ENCODE results near the gene KIF5C. TPM values are rescaled to one million over a fixed set of nuclear protein-coding genes. Genes with fewer than 3 reads are reported as not detected.
"Not testable (repeated sequence)": the region's sequence is repeated elsewhere in the genome, so short reads cannot be mapped to it uniquely, and the experiment has no call there.

KIF5C gene
- total RNA-seq, 1 experiment from 2014 or later = 1.4 TPM

DNA sequence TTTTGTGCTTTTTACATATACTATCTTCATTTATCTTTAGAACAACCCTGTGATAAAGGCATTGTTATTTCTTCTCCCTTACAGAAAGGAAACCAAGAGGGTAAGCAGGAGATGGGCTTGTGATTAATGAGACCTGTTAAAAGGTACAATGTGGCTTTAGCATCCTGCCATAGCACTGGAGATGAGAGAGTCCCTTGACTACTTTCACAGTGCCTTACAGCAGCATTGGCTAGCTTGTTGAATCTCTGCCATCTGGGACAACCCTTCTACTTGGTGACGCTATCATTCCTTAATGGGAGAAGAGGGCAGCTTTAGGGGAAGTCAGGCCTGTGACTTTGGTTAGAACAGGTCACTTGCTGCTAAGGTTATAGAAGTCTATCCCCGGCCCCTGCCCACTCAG is 95.4 kb downstream of the KIF5C start:
- in situ Hi-C loops (cut with HindIII; ENCODE audit: low pct_unique_long_range_greater_than_20kb, low sequenced_read_pairs) = no loop called here
- DNase-seq (ENCODE audit: low read depth, low spot score) = no peak

DNA sequence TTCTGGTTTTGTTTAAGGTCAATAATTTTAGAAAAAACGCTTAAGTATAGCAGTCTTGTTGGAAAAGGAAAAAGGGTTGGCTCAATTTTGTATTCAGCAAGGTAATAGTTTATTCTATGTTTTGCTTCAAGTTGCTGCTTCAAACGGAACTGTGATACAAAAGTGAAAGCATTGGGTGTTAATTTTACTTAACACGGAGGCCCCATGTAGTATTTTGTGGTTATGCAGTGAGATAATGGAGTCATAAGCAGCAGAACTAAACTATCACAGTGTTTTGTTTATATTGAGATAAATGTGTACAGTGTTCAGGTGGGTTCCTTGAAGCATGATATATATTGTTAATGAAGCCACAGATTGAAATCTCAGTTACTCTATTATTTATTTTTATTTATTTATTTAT is 96.5 kb downstream of the KIF5C start:
- in situ Hi-C loops (cut with HindIII; ENCODE audit: low pct_unique_long_range_greater_than_20kb, low sequenced_read_pairs) = no loop called here
- no peak for DNase-seq (ENCODE audit: low read depth, low spot score)

- in situ Hi-C loops (cut with HindIII; ENCODE audit: low pct_unique_long_range_greater_than_20kb, low sequenced_read_pairs) = no loop called here
- DNase-seq (ENCODE audit: low read depth, low spot score) = no peak
These were observed 99.1 kb downstream of the KIF5C start for GRCh38 chr2:148974095-148974494.

DNA sequence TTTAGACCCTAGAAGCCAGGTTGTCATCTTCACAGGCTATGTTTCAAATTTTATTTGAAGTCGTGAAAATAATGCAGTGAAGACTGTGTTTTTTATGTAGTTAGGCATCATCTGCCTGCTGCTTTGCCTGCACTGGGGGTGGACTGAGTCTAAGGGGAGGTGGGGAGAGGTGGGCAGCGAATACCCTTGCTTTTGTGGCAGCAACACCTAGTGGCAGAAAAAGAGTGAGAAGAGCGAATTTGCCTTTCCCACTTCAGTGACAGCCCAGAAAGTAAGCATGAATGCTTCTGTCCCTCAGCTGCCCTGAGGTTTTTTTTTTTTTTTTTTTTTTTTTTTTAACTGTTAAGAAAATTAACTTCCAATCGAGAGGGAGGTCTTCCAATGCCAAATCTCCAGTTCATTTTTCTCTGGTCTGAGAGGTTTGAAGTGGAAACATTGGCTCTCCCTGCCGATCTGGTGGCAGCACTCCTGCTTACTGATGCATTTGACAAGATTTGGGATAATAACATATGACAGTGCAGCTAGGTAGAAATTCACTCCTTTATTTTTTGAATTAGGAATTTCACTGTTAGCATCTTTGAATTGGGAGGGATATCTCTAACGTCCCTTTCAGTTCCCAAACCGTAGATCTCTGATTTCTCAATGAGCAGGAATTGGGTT is 103.1 kb downstream of the KIF5C start:
- in situ Hi-C loops (cut with HindIII; ENCODE audit: low pct_unique_long_range_greater_than_20kb, low sequenced_read_pairs) = no loop called here
- DNase-seq (ENCODE audit: low read depth, low spot score) = peak; percentile 24

- DNase-seq (ENCODE audit: low read depth, low spot score) = no peak
- in situ Hi-C loops (cut with HindIII; ENCODE audit: low pct_unique_long_range_greater_than_20kb, low sequenced_read_pairs) = no loop called here
These were observed 103.7 kb downstream of the KIF5C start for GRCh38 chr2:148978706-148979105.

DNA sequence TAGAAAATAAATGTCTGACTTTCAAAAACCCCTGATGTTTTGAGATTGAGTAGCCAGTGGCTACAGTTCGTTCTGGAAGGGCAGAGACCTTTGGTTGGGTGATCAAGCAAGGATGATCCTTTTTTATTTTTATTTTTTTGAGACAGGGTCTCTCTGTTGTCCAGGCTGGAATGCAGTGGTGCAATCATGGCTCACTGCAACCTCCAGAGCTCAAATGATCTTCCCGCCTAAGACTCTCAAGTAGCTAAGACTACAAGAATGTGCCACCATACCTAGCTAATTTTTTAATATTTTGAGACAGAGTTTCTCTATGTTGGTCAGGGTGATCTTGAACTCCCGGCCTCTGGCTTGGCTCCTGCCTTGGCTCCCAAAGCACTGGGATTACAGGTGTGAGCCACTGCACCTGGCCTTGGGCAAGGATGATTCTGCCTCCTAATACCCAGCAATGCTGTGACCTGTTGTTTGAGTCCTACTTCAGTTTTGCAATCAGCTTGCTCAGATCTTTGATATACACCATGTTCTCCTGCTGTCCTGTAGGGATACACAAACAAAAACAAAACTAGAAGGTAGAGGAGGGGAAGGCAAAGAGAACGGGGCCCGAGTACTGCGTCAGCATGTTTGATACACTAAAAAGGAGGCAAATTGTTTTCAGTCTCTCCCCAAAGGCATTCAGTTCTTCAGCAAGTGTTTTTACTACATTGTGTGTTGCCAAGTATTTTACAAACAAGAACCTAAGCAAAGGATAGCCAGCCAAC is 104.3 kb downstream of the KIF5C start:
- DNase-seq (ENCODE audit: low read depth, low spot score) = no peak
- in situ Hi-C loops (cut with HindIII; ENCODE audit: low pct_unique_long_range_greater_than_20kb, low sequenced_read_pairs) = no loop called here

DNA sequence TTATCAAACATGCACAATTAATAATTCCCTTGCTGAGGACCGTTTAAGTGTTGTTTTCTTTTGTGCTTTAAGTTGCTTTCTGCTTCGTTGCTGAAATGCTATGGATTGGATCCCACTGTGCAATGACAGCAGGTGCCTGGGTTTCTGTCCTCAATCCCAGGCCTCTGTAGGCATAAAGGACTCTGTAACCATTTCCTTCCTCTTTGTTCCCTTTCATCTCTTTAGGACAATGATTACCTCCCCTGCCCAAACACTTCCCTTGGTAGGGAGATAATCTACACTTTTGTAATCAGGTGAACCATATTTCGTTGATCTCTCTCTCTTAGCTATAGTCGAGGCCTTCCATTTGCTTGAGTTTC is 104.9 kb downstream of the KIF5C start:
- no peak for DNase-seq (ENCODE audit: low read depth, low spot score)
- in situ Hi-C loops (cut with HindIII; ENCODE audit: low pct_unique_long_range_greater_than_20kb, low sequenced_read_pairs) = no loop called here

DNA sequence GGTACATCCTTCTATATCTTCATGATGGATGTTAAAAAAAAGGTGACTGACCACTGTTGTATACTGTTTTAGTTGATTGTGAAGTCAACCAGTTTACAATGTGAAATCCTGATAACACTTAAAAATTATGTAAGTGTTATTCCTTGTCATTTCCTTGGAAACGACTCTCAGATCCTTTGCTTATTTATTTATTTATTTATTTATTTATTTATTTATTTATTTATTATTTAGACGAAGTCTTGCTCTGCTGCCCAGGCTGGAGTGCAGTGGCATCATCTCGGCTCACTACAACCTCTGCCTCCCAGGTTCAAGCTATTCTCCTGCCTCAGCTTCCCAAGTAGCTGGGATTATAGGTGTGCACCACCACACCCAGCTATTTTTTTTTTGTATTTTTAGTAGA is 105.5 kb downstream of the KIF5C start:
- DNase-seq (ENCODE audit: low read depth, low spot score); in situ Hi-C loops (cut with HindIII; ENCODE audit: low pct_unique_long_range_greater_than_20kb, low sequenced_read_pairs): not testable (repeated sequence)

GRCh38 chr2:148981324-148981723 is 106.3 kb downstream of the KIF5C start:
- in situ Hi-C loops (cut with HindIII; ENCODE audit: low pct_unique_long_range_greater_than_20kb, low sequenced_read_pairs) = no loop called here
- no peak for DNase-seq (ENCODE audit: low read depth, low spot score)

GRCh38 chr2:148981781-148982180 is 106.8 kb downstream of the KIF5C start:
- no peak for DNase-seq (ENCODE audit: low read depth, low spot score)
- in situ Hi-C loops (cut with HindIII; ENCODE audit: low pct_unique_long_range_greater_than_20kb, low sequenced_read_pairs) = no loop called here

DNA sequence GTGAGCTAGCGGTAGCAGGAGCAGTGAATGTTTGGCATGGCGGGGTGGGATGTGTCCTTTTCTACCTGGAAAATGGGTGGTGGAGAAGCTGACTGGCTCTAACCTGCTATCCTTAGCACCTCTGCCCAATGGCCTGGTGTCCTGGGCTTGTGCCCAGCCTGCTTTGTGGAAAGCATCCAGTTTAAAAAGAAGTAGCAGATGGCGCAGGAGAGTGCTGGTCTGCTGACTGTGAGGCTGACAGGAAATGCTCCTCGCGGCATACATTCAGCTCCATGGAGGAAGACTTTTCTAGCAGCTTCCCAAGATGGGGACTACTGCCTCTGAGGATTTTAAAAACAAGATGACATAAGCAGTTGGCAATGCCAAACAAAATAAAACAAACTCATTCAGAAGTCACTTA is 107.3 kb downstream of the KIF5C start:
- in situ Hi-C loops (cut with HindIII; ENCODE audit: low pct_unique_long_range_greater_than_20kb, low sequenced_read_pairs) = no loop called here
- no peak for DNase-seq (ENCODE audit: low read depth, low spot score)

GRCh38 chr2:148983896-148984295 is 108.9 kb downstream of the KIF5C start:
- in situ Hi-C loops (cut with HindIII; ENCODE audit: low pct_unique_long_range_greater_than_20kb, low sequenced_read_pairs) = no loop called here
- no peak for DNase-seq (ENCODE audit: low read depth, low spot score)

- DNase-seq (ENCODE audit: low read depth, low spot score) = no peak
- in situ Hi-C loops (cut with HindIII; ENCODE audit: low pct_unique_long_range_greater_than_20kb, low sequenced_read_pairs) = no loop called here
These were observed 109.4 kb downstream of the KIF5C start for GRCh38 chr2:148984449-148984848.

DNA sequence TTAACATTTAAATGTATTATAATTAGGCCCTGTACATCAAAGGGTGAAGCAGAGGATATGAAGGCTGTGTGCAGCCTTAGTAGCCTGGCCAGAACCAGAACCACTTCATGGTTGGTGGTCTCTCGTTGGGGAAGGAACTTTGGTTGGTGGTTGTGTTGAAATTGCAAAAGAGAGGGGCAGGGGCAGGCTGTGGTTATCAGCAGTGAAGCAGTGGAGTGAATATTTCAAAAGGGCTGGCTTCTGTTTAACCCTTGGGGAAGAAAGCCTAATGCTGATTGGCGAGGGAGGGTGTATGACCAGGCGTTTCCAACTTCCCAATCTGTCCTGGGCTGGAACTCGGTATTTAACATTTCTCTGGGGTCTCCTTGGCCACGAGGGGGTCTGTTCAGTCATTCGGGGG is 112.3 kb downstream of the KIF5C start:
- in situ Hi-C loops (cut with HindIII; ENCODE audit: low pct_unique_long_range_greater_than_20kb, low sequenced_read_pairs) = no loop called here
- DNase-seq (ENCODE audit: low read depth, low spot score) = no peak

DNA sequence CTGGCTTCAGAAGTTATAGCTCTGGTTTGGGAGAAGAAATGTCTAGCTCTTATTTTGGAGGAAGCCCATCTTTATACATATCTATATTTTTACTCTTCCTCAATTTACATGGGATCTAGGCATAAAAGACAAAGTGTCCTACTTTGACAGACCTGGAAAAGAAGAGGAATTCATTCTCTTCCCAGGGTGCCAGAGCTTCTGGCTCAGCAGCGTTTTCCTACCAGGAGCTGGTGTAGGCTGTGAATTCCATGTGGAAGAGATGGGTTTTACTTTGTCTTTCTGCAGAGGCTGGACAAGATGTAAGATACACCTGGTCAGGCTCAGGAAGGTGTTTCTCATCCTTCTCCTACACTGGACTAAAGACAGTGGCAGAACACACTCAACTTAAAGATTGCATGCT is 113.3 kb downstream of the KIF5C start:
- no peak for DNase-seq (ENCODE audit: low read depth, low spot score)
- in situ Hi-C loops (cut with HindIII; ENCODE audit: low pct_unique_long_range_greater_than_20kb, low sequenced_read_pairs) = no loop called here

DNA sequence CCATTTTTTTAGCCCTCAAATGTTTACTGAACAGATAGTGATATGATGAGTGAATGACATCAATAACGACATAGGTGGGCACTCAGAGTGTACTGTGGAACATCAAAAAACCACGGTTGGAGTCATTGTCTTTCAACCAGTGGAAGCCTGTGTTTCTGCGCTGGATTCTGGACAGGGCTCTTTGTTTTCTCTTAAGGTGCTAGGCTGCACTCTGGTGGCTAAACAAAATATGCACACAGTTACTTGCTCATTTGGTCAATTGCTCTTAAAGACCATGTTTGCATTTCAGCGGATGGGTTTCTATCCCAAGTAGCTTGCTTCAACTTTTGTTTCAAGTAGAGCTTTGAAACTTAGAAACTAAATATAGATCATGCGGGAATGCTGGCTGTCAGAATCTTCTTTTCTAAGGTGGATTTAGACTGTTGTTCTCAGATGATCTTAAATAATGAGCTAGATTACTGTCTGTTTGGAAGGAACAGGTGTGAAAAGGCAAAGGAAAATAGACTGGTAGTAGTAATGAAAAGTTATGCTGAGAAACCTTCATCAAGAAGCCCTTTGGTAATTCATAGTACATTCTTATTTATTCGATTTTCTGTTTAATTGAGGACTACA is 115.0 kb downstream of the KIF5C start:
- DNase-seq (ENCODE audit: low read depth, low spot score) = peak; percentile 80
- in situ Hi-C loops (cut with HindIII; ENCODE audit: low pct_unique_long_range_greater_than_20kb, low sequenced_read_pairs) = no loop called here

DNA sequence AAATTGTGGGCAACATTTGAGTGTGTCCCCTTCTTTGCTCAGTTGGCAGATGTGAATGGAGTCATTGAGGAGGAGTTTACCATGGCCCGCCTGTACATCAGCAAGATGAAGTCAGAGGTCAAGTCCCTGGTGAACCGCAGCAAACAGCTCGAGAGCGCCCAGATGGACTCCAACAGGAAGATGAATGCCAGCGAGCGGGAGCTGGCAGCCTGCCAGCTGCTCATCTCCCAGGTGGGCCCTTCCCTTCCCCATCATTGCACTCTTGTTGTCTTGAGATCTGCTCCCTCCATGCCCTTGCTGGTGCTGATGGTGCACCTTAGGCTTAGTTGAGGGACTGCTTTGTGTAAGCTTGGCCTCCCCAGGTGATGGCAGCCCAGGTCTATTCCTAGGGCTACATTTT is 115.9 kb downstream of the KIF5C start:
- no peak for DNase-seq (ENCODE audit: low read depth, low spot score)
- in situ Hi-C loops (cut with HindIII; ENCODE audit: low pct_unique_long_range_greater_than_20kb, low sequenced_read_pairs) = no loop called here

GRCh38 chr2:148992448-148992847 is 117.4 kb downstream of the KIF5C start:
- no peak for DNase-seq (ENCODE audit: low read depth, low spot score)
- in situ Hi-C loops (cut with HindIII; ENCODE audit: low pct_unique_long_range_greater_than_20kb, low sequenced_read_pairs) = no loop called here

DNA sequence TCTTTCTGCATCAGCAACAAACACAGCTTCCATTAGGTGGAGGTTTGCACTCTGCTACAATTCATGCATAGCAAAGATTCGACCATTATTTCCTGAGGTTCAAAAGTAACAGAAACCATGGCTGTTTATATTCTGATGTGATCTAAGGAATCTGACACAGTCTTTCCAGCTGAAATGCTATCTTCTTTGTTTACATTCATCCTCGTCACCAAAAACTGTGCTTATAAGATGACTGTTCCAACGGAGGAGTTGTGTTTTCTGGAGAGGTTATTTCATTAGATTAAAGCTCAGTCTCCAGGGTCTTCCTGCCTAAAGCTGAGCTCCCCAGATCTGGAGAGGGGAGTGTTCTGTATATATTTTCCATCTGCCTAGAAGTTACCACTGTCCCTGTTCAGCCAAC is 118.3 kb downstream of the KIF5C start:
- in situ Hi-C loops (cut with HindIII; ENCODE audit: low pct_unique_long_range_greater_than_20kb, low sequenced_read_pairs) = no loop called here
- no peak for DNase-seq (ENCODE audit: low read depth, low spot score)

All from SK-MEL-5 (cell line).